HG03135 (cell line): ENCODE data around the gene KLHDC4.
"Not testable (repeated sequence)": the region's sequence is repeated elsewhere in the genome, so short reads cannot be mapped to it uniquely, and the experiment has no call there.

Experiments
- ATAC-seq: cut with Tn5 transposase; IDR thresholded peaks from one replicate; pipeline ENCODE4 v1.9.1; 2021; ENCODE audit warnings: mild to moderate bottlenecking, moderate library complexity; ENCODE audit not compliant: unreplicated experiment

The KLHDC4 gene

DNA sequence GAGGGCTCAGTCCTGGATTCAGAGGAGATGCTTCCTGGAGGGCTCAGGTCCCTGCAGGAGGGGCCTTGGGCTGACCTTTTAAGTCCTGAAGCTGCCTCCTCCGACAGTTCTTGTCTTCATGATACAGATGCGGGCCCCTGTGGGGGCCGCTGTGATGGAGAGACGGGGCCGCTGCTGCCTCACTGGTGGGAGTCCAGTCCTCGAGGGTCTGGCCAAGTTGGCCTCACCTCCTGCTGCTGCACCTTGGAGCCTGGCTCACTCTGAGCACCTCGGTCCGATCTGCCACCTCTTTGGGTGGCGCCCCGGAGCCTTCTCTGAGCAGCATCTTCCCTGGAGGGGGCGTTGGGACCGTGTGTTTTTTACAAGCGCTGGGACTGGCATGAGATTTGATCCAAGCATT, 79.1 kb downstream of the KLHDC4 start:
- no peak for ATAC-seq

DNA sequence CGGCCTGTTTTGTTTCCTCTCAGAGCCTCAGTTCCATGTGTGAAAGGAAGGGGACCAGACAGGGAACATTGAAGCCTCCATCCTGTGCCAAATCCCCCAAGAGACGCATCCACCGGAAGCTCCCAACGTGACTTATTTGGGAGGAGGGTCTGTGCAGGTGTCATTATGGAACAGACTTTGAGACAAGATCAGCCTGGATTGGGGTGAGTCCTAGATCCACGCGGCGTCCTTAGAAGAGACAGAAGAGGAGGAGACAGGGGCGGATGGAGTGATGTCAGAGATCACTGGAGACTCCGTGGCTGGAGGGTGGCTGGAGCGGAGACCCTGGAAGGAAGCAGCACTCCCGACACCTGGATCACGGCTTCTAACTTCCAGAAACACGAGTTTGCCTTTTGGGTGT, 80.0 kb downstream of the KLHDC4 start:
- ATAC-seq, result no peak

DNA sequence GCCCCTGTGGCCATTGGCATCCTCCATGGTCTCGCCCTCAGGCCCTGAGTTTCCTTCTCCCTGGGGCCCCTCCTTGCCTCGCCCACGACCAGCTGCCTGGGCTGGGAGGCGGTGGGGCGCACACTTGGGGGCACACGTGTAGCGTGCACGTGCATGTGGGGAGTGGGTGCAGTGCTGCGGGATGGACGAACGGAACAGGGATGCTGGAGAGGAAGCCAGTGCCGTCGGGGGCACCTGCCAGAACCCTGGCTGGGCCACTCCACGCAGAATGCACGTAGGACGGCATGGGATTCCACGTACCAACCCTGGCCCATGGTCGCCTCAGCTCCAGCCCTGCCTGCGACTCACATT, 80.4 kb downstream of the KLHDC4 start:
- ATAC-seq, result no peak

DNA sequence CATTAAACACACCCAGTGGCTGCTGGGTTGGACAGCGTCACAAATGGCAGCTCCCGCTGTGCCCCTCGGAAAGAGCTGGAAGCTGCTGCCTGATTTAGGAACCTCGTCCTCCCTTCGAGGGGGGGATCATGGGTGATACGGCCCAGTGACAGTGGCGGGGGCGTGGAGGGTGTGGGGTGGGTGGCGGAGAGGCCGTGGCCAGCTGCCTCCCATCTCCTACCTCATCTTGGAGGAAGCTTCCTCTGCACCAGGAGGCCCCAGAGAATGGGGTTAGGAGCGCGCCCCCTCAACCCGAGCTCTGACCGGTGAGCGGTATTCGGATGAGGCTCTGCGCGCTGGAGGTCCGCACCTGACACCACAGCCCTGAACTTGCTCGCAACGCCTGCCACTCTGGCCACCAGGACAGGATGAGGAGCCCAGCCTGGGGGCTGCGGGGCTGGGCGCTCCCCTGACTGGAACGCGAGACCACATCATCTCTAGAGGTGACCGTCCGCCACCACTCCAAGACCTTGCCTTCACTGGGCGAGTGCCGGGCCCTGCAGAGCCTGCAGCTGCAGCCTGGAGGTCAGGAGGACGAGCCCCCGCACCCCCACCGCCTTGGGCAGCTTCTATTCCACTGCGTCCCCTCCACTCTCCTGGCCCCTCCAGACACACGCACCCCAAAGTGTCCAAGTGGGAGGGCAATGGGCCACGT, 80.9 kb downstream of the KLHDC4 start:
- ATAC-seq, result no peak

DNA sequence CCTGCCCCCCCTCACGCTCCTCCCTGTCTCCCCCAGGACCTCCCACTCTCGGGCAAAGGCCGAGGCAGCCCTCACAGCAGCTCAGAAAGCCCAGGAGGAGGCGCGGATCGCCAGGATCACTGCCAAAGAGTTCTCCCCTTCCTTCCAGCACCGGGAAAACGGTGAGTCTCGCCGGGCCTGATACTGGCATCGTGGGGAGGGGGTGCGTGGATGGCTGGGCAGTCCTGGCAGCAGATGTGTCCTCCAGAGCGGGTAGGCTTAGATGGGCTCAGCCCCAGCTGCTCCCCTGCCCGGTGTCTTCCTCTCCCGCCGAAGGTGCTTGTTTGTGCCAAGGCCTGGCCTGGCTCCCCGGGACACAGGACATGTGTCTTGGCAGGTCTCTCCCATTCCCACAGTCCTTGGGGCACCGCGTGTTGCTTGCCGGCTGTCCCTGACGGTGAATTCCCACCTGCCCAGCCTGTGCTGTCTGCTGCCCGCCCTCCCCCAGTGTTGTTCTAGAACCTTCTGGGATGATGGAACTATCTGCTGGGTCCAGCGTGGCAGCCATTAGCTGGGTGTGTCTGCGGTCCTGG, 81.6 kb downstream of the KLHDC4 start:
- ATAC-seq, result no peak

DNA sequence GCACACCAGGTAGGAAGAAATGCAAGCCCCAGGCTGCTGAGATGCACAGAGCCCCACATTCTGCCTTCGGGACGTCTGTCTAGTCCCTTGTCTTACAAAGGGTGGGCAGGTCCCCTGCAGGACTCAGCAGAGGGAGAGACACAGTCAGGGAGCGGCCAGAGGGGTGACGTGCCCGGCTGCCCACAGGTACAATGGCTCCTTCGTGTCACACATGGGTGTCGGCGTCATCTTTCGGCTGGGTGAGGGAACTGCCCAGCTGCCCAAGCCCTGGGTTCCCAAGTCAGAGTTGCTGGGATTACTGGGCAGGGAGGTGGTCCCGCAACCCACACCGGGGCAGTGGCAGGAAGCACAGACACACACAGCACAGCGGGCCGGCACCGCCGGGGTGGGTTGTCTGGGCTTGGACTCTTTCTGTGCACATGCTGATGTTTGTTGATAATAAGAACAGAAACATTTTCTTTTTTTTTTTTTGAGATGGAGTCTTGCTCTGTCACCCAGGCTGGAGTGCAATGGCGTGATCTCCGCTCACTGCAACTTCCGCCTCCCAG, 82.9 kb downstream of the KLHDC4 start:
- ATAC-seq, result no peak

DNA sequence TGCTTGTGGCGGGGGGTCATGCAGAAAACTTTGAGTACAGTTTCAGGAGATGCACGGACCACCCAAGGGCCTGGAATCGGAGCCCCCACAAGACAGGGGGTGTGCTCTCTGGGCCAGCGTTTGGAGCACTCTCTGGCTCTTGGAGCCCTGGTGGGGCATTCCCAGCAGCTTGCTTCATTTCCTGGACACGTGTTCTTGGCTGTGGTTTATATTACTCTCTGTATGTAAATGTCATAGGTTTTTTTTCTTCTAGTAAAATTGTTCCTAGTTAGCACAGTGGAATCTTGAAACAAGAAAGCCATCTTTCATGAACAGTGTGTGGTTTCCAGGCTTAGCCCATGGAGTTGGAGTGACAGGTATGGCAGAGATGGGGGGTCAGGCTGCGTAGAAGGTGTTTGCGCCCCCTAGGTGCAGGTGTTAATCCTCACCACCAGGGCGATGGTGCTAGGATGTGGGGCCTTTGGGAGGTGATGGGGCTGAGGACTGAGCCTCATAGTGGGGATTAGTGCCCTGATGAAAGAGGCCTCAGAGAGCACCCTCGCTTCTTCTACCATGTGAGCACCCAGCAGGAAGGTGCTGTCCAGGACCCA, 83.7 kb downstream of the KLHDC4 start:
- ATAC-seq, result no peak

DNA sequence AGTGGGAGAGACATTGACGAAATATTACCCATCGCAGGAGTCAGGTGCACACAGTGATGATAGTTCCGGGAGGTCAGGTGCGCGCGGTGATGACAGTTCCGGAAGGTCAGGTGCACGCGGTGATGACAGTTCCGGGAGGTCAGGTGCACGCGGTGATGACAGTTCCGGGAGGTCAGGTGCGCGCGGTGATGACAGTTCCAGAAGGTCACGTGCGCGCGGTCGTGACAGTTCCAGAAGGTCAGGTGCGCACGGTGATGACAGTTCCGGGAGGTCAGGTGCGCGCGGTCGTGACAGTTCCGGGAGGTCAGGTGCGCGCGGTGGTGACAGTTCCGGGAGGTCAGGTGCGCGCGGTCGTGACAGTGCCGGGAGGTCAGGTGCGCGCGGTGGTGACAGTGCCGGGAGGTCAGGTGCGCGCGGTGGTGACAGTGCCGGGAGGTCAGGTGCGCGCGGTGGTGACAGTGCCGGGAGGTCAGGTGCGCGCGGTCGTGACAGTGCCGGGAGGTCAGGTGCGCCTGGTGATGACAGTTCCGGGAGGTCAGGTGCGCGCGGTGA, 84.7 kb downstream of the KLHDC4 start:
- ATAC-seq, result not testable (repeated sequence)

DNA sequence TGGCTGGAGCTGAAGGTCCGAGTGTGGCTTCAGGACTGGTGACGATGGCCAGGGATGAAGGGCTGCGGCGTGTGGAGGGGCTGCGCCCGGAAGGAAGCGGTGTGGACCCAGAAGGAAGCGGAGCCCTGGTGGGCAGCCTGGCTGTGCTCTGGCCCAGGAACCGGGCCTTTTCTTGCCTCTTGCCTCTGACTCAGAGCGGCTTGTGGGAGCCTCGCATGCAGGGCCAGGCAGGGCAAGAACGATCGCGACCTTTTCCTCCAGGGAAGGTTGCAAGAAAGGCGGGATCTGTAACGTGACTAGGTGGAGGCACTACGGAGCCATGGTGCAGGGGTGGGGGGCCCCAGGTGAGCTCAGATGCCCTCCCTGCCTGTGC, 85.5 kb downstream of the KLHDC4 start:
- ATAC-seq, result no peak

DNA sequence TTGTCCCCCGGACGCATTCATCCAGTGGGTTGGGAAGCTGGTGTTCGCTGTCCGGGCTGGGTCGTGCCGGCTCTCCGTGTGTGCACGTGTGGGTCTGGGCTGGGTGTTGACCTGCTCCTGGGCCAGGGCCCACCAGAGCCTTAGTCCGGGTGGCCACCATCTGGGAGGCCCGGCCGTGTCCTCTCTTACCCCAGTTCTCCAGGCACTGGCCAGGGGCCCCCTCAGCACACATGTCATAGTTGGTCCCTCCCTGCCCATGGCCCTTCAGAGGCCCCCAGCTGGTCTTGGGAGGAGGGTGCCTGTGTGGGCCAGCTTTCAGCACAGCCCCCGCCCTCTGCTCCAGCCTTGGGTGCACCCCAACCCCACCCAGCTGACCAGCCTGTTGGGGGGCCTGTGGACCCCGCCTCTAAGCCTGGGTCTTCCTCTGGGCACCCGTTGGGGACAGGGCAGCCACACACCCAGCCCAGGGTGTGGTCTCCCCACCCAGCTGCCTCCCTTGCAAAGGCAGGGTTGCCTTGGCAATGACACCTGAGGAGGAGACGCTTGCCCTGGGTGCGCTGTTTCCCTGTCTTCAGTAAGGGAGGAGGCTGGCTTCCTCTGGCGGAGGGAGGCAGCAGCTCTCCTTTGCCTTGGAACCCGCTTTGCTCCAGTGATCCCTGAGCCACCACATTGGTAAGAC, 86.1 kb downstream of the KLHDC4 start:
- no peak for ATAC-seq

DNA sequence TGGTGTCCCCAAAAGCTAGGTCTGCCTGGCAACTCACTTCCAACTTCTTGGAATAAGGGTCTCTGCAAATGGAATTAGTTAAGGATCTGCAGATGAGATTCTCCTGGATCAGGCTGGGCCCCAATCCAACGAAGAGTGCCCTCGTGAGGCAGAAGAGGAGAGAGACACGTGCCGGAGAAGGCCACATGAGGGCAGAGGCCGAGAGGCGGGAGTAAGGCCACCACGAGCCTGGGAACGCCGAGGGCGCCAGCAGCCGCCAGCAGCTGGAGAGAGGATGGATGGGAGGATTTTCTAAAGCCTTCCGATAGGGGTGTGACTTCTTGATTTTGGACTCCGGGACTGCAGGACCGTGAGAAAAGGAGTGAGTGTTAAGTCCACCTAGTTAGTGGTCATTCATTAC, 87.2 kb downstream of the KLHDC4 start:
- no peak for ATAC-seq

DNA sequence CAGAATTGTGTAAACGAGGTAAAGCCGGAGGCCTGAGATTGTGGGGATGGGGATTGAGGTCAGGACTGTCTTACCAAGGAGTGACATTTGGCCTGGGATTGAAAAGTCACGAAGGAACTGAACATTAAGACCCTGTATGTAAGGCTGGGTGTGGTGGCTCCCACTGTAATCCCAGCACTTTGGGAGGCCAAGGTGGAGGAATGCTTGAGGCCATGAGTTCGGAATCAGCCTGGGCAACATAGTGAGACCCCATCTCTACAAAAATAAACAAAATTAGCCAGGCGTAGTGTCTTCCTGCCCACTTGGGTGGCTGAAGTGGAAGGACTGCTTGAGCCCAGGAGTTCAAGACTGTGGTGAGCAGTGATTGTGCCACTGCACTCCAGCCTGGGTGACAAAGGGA, 88.0 kb downstream of the KLHDC4 start:
- no peak for ATAC-seq

DNA sequence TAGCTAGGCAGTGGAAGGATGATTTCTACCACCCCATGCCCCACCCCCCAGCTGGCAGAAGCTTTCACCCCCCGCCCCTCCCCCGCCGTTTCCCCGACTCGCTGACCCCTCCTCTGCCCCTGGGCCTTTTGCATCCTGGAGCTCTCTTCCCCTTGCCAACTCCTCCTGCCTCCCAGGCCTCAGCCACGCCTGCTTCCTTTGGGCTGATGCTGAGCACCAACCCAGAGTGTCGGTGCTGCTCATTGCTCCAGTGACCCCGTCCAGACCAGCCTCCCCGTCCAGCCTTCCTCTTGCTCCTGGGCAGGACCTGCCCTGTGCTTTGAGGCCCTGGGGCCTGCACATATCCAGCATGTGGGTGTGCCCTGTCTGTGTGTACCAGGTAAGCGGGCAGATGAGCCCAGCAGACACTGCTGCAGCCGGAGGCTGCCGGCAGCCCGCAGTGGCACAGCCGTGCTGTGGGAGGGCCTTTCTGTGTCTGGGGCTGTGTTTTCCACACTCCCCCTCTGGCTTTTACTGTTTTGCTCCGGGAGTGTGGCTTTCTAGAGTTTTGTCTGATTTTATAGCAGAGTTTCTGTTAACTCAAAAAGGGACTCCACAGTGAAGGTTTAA, 90.6 kb downstream of the KLHDC4 start:
- ATAC-seq, result no peak

DNA sequence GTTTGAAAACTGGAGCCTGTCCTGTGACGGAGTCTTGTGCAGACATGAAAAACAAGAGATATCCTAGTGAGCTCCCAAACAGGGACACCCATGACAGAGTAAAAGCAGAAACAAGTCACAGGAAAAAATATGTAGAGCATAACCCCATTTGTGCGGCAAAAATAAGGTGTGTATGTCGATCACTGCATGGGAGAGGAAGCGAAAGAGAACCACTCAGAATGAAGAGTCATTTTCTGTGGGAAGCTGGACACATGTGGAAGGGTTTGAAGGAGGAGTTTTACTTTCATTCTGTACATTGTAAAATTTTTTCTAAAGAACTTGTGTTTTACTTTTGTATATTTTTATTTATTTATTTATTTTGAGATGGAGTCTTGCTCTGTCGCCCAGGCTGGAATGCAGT, 91.4 kb downstream of the KLHDC4 start:
- no peak for ATAC-seq

DNA sequence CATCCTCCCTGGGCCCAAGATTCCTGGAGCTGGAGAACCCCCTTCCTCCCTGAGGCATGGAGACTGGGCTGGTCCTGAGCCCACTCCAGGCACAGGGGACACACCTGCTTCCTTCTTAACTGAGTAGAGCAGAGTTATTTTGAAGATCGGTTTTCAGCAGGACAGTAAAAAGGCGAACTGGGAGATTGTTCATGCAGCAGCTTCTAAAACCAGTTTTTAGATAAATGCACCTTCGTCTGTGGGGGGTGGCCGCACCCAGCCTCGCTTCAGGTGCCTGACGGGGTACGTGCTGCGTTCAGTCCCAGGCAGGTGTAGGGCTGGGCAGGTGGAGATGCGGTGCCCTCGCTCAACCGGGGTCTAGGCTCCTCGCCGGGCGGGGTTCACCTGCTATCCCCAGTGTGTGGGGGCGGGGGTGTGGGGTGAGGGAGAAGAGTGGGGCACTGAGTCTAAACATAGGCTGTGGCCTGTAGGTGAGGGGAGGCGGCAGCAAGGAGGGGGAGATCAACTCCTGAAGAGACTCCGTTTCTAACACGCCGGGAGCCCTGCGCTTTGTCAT, 94.0 kb downstream of the KLHDC4 start:
- ATAC-seq, result no peak

DNA sequence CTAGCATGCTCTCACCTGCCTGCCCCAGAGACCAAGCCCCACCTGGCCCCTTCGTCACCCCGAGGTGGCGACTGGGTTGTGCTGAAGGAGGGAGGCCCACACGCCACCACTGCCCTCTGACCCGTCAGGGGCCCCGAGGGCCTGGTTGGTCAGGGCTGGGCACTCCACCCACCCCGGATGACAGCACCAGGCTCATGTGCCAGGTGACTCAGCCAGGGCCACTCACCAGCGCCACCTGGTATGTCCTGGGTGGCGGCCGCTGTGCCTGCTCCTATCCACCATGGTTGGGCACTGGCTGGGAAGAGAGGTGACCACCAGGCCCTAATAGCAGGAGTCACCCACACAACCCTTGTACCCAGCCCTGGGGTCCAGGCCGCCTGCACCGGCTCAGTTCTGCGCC, 94.6 kb downstream of the KLHDC4 start:
- no peak for ATAC-seq

DNA sequence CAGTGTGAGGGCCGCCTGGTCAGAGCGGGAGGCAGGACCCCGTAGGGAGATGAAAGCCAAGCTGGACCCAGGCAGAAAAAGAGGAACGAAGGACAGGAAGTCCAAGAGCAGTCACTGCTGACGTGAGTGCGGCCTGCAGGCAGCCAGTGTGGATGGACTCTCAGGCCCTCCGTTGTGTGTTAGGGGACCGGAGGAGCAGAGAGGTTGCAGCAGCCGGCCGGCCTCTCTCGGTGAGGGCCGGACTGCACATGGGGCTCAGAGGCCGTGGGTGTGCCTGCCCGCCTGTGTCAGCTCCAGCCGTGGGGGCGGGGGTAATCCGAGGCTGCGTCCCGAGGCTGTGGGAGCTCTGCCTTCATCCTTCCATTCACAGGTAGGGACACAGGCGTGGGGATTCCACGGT, 96.1 kb downstream of the KLHDC4 start:
- ATAC-seq, result no peak

DNA sequence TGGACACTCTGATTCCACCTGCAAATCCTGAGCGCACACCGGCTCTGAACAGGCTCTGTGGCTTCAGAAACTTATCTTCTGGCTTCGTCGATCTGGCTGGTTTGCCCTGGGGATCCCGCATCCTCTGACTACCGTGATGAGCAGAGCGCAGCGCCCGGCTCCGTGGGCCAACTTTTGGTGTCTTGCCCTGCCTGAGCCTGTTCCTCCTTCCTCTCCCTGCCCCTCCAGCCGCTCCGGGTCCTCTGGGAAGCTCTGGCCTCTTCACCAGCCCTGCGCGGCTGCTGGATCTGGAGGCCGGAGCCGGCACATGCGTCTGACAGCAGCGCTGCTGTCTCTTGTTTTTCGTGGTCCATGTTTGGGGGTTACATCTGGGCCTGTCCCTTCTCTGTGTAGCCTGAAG, 97.8 kb downstream of the KLHDC4 start:
- no peak for ATAC-seq

DNA sequence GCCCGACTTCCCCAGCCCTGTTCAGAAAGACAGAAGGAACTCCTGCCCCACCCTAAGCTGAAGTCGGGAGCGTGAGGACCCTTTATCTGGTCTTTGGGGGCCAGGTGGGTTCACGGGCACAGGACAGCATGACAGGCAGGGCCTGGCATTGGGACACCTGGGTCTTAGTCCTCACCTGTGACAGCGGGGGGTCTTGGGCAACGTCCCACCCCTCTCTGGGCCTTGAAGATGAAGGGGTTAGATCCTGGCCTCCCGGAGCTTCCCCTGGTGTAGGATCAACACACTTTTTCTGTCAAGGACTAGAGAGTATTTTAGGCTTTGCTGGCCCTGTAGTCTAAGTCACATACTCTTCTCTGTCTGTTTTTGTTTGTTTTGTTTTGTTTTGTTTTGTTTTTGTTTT, 98.3 kb downstream of the KLHDC4 start:
- no peak for ATAC-seq

DNA sequence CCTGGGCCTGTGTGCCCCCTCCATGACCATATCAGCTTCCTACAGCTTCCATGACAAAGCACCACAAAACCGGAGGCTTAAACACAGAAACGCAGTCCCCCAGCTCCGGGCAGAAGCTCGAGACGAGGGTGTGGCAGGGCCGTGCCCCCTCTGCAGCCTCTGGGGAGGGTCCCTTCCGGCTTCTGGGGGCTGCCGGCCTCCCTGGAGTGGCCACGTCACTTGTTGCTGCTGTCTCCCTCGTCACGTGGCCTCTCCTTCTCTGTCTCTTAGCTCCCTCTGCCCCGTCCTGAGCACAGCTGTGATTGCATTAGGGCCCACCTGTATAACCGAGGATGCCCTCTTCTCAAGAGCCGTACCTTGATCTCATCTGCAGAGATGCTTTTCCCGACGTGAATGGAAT, 98.9 kb downstream of the KLHDC4 start:
- ATAC-seq, result no peak

DNA sequence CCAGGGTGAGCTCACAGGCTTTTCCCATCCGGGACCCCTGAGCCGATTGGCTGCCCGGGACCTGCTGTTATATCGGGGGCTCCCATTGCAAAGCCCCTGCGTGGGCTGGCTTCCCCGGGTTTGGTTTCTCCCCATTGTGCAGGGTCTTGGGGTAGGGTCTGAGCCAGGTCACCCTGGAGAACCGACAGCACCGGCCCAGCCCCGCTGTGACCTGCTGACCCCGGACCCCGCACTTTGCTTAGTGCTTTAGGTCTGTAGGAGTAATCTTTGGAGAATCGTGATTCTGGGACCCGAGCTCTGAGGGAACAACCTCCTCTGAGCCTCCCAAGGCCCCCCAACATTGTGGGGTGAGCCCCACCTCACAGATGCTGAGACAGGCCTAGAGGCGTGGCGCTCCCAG, 100.6 kb downstream of the KLHDC4 start:
- no peak for ATAC-seq
